Vagina (tissue), 2 donors: ENCODE measurements around the gene RAC2. TPM values are rescaled to one million over a fixed set of nuclear protein-coding genes. Genes with fewer than 3 reads are reported as not detected.

ENCODE experiments used
- DNase-seq, 2 donors: peaks; one replicate each; pipeline ENCODE4 v3.0.0-alpha.2; 2017; ENCODE audit errors: extremely low spot score in 2 of 2
- H3K27ac ChIP-seq: fragments of 200-600 bp; sonication (generic); one replicate; pipeline ENCODE4 v1.5.1; 2019
- H3K27me3 ChIP-seq: fragments of 200-600 bp; sonication (generic); one replicate; pipeline ENCODE4 v1.5.1; 2019
- H3K36me3 ChIP-seq, 2 donors: fragments of 200-600 bp; sonication (generic); one replicate each; pipeline ENCODE4 v1.5.1; 2017 to 2019
- H3K4me1 ChIP-seq: fragments of 200-600 bp; sonication (generic); one replicate; pipeline ENCODE4 v1.5.1; 2019
- H3K4me3 ChIP-seq, 2 donors: fragments of 200-600 bp; sonication (generic); 1 replicate in 1 of 2; 2 replicates in 1 of 2; pipeline ENCODE4 v1.5.1; 2016 to 2019
- H3K9me3 ChIP-seq: fragments of 200-600 bp; sonication (generic); one replicate; pipeline ENCODE4 v1.5.1; 2019
- CTCF ChIP-seq, 3 experiments: fragments of 450-650 bp in 2 of 3; fragments of 200-600 bp in 1 of 3; sonication (generic) in 1 of 3; IDR thresholded peaks; one replicate each; pipeline ENCODE4 v1.5.1; 2017 to 2019; ENCODE audit warnings: antibody characterized with exemption in 3 of 3, mild to moderate bottlenecking in 2 of 3, moderate library complexity in 2 of 3
- POLR2A ChIP-seq, 2 donors: fragments of 450-650 bp; IDR thresholded peaks; one replicate each; pipeline ENCODE4 v1.6.1; 2017; ENCODE audit warnings: antibody characterized with exemption in 2 of 2, mild to moderate bottlenecking in 2 of 2, moderate library complexity in 2 of 2
- POLR2AphosphoS5 ChIP-seq, 2 donors: sonication (generic); formaldehyde crosslinking; IDR thresholded peaks; one replicate each; pipeline ENCODE4 v1.9.0; 2017; ENCODE audit warnings: antibody characterized with exemption in 2 of 2, mild to moderate bottlenecking in 2 of 2, low read depth in 1 of 2; ENCODE audit not compliant: insufficient read depth in 1 of 2
- intact Hi-C: fragments of 100-400 bp; cut with DNase I; formaldehyde crosslinking; loops from one replicate; pipeline ENCODE4 v1.15.1; 2023
- total RNA-seq: library from RNA; depleted of rRNA; stranded (reverse); fragments of >200 nt; gene quantifications from one replicate; pipeline ENCODE4 v1.2.3, GENCODE V29; 2016

Gene RAC2
- total RNA-seq, 1 donor from 2014 or later = 15.7 TPM

GRCh38 chr22:37260155-37260795 lies 16.2 kb upstream of the RAC2 start:
- Histone ChIP-seq H3K36me3 (no peaks in the 10 kb centered on the region), H3K27ac (no peak overlapping the region), H3K4me3 (no peak overlapping the region), H3K27me3 (no peaks in the 10 kb centered on the region), H3K4me1 (no peaks in the 10 kb centered on the region), H3K9me3 (peaks cover 12% of the 10 kb centered on the region)
- DNase-seq = no peak
- no peak for TF ChIP-seq CTCF (IDR thresholded peaks at IDR 0.05)
- no peak for TF ChIP-seq POLR2A (IDR thresholded peaks at IDR 0.05)
- TF ChIP-seq POLR2AphosphoS5 (IDR thresholded peaks at IDR 0.05; ENCODE audit: insufficient read depth in 1 of 2, low read depth in 1 of 2) = no peak
- intact Hi-C loops = loop anchor here (5.0 kb wide), 1 partner anchor 98 kb away; no protein-coding TSS in a partner anchor

DNA sequence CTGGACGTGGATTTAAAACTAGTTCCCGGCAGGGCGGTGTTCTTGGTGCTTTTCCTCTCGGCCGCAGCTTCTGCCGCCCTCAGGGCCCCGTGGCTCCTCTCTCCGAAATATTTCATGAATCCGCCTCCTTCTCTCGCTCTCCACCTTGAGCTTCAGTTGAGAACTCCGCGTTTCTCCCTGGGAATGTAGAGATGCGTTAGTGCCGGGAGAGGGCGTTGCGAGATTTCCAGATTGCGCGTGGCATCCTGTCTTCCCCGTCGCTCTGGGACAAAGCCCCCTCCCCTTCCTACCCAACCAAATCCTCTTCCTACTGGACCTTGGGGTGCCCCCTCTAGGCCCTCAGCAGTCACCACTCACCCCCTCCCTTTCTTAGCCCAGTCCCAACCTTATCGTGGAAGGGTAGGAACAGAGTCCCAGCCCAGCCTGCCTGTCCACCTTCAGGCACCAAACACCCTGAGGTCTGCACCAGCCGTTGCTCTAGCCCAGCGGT lies 15.5 kb upstream of the RAC2 start:
- peaks cover 10% of the 10 kb centered on the region for H3K9me3 ChIP-seq
- H3K36me3 ChIP-seq = no peaks in the 10 kb centered on the region
- H3K27me3 ChIP-seq = no peaks in the 10 kb centered on the region
- H3K27ac ChIP-seq = no peak overlapping the region
- no peaks in the 10 kb centered on the region for H3K4me1 ChIP-seq
- no peak overlapping the region for H3K4me3 ChIP-seq
- intact Hi-C loops = loop anchor here (5.0 kb wide), 1 partner anchor 97 kb away; no protein-coding TSS in a partner anchor
- TF ChIP-seq CTCF (IDR thresholded peaks at IDR 0.05) (no peak), POLR2AphosphoS5 (IDR thresholded peaks at IDR 0.05; ENCODE audit: insufficient read depth in 1 of 2, low read depth in 1 of 2) (no peak), POLR2A (IDR thresholded peaks at IDR 0.05) (no peak)
- DNase-seq = no peak

- H3K4me1 ChIP-seq = no peaks in the 10 kb centered on the region
- H3K27me3 ChIP-seq = no peaks in the 10 kb centered on the region
These were observed 14.8 kb upstream of the RAC2 start for GRCh38 chr22:37258753-37259401.

DNA sequence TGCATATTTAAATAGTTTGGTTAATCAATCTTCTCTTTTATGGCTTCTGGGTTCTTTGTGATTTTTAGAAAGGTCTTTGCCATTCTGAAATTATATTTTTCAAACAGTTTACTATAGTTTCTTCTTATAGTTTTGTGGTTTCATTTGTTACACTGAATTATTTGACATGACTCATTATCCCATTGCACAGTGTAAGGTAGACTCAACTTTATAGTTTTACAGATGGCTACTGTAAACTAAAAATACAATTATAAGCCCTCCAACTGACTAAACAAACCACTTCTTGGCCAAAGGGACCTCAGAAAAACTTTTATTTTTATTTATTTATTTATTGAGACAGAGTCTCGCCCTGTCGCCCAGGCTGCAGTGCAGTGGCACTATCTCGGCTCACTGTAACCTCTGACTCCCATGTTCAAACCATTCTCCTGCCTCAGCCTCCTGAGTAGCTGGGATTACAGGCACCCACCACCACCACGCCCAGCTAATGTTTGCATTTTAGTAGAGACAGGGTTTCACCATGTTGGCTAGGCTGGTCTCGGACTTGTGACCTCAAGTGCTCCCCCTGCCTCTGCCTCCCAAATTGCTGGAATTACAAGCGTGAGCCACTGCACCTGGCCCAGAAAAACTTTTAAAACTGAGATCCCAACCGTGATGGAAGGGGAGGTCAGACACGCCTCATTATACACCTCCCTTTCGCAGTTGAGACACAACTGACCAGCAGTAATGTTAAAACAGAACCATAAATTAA lies 14.1 kb upstream of the RAC2 start:
- DNase-seq = no peak
- Histone ChIP-seq H3K4me3 (no peak overlapping the region), H3K36me3 (no peaks in the 10 kb centered on the region), H3K9me3 (no peaks in the 10 kb centered on the region), H3K27ac (no peak overlapping the region), H3K27me3 (no peaks in the 10 kb centered on the region), H3K4me1 (no peaks in the 10 kb centered on the region)
- intact Hi-C loops = no loop called here
- no peak for TF ChIP-seq CTCF (IDR thresholded peaks at IDR 0.05)
- TF ChIP-seq POLR2AphosphoS5 (IDR thresholded peaks at IDR 0.05; ENCODE audit: insufficient read depth in 1 of 2, low read depth in 1 of 2) = no peak
- no peak for TF ChIP-seq POLR2A (IDR thresholded peaks at IDR 0.05)

More at GRCh38 chr22:37258753-37259401, 14.8 kb upstream of the RAC2 start:
- DNase-seq = no peak
- intact Hi-C loops = no loop called here
- peaks cover 3% of the 10 kb centered on the region for H3K9me3 ChIP-seq
- no peak overlapping the region for H3K27ac ChIP-seq
- no peaks in the 10 kb centered on the region for H3K36me3 ChIP-seq
- H3K4me3 ChIP-seq = no peak overlapping the region
- TF ChIP-seq CTCF (IDR thresholded peaks at IDR 0.05) (no peak), POLR2AphosphoS5 (IDR thresholded peaks at IDR 0.05; ENCODE audit: insufficient read depth in 1 of 2, low read depth in 1 of 2) (no peak), POLR2A (IDR thresholded peaks at IDR 0.05) (no peak)
